Testis (tissue), 2 donors: ENCODE results near the gene PUS3.

Source experiments
- POLR2A ChIP-seq: fragments of 450-650 bp; IDR thresholded peaks from one replicate; pipeline ENCODE4 v1.6.1; 2017; ENCODE audit warnings: antibody characterized with exemption, mild to moderate bottlenecking, moderate library complexity
- TF ChIP-seq, protein P1 (sequence below), 3 experiments: fragments of 450-650 bp in 2 of 3; fragments of 200-600 bp in 1 of 3; sonication (generic) in 1 of 3; IDR thresholded peaks; one replicate each; pipeline ENCODE4 v1.5.1; 2016 to 2019; ENCODE audit warnings: antibody characterized with exemption in 3 of 3, mild to moderate bottlenecking in 2 of 3, moderate library complexity in 1 of 3

DNA sequence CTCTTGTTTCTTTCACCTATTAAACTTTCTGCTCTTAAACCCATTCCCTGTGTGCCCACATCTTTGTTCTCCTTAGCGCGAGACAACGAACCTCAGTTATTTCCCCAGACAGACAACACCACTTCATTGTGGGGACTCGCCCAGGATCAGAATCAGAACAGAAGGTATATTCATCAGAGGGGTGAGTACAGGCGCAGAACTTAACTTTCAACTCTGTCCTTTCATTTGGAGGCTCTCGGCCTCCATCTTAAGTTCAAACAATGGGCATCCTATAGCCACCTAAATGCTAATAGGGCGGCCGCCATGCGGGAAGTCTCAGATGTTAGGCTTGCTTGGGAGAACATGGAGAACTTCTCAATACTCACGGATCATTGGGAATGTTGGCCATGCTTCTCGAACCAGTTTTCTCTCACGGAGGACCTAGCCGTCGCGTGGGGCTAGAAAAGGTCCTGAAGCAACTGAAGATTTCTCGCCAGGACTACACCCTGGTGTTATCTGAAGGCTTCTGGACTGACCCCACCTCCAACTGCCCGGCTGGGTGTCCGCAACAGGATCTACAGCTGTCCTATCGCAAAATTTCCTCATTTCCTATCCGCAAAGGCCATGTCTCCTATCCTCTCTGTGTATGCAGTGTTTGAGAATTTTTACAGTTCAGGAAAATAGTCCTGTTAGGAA, 29.0 kb downstream of the PUS3 start:
- TF ChIP-seq, protein P1, sequence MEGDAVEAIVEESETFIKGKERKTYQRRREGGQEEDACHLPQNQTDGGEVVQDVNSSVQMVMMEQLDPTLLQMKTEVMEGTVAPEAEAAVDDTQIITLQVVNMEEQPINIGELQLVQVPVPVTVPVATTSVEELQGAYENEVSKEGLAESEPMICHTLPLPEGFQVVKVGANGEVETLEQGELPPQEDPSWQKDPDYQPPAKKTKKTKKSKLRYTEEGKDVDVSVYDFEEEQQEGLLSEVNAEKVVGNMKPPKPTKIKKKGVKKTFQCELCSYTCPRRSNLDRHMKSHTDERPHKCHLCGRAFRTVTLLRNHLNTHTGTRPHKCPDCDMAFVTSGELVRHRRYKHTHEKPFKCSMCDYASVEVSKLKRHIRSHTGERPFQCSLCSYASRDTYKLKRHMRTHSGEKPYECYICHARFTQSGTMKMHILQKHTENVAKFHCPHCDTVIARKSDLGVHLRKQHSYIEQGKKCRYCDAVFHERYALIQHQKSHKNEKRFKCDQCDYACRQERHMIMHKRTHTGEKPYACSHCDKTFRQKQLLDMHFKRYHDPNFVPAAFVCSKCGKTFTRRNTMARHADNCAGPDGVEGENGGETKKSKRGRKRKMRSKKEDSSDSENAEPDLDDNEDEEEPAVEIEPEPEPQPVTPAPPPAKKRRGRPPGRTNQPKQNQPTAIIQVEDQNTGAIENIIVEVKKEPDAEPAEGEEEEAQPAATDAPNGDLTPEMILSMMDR (IDR thresholded peaks at IDR 0.05): no peak
- no peak for TF ChIP-seq POLR2A
